Renal cortex interstitium (tissue), 11 donors: ENCODE results near the gene PLXNA2. TPM values are rescaled to one million over a fixed set of nuclear protein-coding genes. Genes with fewer than 3 reads are reported as not detected.

Experiments used
- DNase-seq, 11 donors: peaks; one replicate each; pipeline ENCODE4 v3.0.0-alpha.2; 2013; ENCODE audit warnings: low read depth in 9 of 11, low spot score in 4 of 11; ENCODE audit errors: extremely low read depth in 1 of 11
- polyA plus RNA-seq, 3 donors: library from polyadenylated mRNA; unstranded; fragments of 120-200 nt; gene quantifications; one replicate each; pipeline ENCODE4 v1.2.1, GENCODE V29; 2013; ENCODE audit not compliant: insufficient read length in 3 of 3

PLXNA2 gene
- polyA plus RNA-seq, 3 donors, result 13.7 to 16.6 (median 16.1) TPM

DNA sequence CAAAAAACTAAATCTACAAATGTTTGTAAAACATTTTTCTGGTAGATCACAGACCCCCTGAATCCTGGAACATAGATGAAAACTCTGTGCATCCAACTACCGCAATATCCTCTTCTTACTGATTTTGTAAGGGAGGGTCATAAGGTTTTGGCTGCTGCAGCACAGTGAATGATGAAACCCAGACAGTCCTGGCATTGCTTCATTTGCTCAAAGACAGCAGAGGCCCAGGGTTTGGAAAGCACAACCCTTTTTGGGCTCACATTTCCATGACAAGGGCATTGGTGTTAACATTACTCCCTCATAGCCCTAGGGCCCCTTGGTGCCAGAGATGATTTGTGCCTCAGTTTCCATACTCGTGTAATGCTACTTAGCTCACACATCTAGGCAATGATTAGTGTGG, 51.2 kb downstream of the PLXNA2 start:
- no peak for DNase-seq

DNA sequence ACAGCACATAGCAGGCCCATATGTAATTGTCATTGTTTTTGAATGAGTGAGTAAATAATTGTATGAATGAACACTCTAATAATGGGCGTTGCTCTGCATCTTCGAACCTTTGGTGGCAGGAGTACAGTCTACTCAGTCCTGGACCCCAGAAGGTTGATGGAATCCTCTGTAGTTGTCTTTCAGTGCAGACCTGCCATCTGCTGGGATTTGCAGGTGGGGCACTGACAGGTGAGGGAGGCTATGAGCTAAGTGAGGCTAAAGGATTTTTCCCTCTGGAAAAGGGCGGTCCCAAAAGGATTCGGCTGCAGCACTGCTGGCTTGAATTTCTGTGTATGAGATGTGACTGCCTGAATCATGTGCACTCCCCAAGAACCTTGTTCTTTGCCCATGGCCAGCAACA, 53.4 kb downstream of the PLXNA2 start:
- no peak for DNase-seq

DNA sequence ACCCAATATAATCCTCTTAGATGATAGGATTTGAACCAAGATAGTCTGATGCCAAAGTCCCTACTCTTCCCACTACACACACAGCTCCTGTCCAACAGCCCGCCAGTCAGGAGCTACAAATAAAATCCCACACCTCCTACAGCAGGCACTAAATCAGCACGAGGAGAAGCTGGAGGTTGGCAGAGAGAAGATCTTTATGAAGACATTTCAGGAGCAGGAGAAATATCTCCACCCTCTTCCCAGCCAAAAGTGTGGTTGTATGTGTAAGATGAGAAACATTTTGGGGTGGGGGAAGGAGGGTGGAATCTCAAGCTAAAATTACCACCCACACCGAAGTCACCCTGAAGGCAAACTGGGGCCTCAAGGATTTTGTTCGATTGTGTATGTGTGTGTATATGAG, 54.5 kb downstream of the PLXNA2 start:
- no peak for DNase-seq

DNA sequence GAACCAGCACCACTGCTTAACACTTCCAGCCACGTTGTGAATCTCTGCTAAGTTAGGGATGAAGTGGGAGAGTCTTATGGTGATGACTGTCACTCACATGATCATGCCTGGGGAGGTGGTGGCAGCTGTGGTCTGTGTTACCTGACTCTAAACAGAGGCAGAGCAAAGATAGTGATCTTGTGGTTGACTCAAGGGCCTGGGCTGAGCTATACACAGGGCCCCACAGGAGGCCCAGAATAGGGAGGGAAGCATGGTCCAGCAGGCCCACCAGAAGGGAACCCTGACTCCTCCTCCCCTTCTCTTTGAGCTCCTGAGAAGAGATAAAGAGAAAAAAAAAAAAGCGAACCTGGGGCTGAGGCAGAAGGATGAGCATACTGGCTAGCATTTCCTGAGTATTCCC, 55.0 kb downstream of the PLXNA2 start:
- DNase-seq, result no peak

DNA sequence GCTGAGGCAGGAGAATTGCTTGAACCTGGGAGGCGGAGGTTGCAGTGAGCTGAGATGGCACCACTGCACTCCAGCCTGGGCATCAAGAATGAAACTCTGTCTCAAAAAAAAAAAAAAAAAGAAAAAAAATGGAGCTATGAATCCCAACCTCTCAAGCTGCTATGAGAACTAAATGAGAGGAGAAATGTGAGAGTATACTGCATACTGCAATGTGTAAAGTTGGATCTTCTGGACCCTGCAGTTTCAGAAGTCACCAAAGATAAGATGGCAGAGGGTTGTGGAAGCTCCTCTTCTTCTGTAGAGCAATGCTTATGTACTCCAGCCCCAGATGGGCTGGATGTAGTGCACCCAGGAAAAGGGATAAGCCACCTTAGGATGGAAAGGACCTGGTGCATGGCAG, 55.6 kb downstream of the PLXNA2 start:
- DNase-seq, result no peak

DNA sequence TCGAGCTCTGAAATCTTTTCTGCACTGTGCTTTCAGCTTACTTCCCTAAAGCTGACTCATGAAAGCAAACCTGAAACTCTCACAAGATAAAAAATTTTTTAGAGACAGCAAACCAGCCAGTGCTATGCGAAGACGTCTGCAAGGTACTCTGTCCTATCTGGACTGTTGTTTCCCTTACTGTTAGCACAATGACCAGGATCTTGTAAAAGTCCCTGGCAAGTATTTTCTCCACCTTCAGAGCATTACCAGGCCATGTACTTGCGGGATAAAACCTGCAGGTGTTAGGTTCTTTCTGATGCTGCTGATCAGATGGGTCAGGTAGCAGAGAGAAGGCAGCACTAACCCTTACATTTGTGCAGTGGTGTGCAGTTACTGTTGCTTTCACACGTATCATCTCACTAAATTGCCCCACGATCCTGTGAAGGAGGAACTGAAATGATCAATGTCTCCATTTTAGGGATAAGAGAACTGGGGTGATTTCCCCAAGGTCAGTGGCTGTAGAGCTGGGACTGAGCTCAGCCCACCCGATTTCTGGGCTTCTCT, 56.6 kb downstream of the PLXNA2 start:
- no peak for DNase-seq

DNA sequence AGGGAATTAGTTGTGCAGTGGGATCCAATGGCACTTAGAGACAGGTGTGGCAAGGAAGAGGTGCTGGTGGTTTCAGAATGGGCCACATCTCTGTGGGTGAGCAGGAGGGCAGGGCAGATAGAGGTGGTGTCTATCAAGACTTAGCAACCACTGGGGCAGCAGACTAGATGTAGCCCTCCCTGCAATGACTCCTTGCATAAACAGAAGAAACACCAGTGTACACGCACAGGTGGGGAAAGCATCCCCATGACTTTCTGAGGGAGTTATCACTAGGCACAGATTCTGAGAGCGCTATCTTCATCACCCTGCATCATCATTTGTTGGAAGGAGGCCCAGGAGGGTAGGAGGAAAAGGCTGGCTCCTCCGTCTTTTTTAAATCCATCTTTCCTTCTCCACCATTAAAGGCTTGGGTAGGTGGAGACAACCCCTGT, 58.4 kb downstream of the PLXNA2 start:
- no peak for DNase-seq

DNA sequence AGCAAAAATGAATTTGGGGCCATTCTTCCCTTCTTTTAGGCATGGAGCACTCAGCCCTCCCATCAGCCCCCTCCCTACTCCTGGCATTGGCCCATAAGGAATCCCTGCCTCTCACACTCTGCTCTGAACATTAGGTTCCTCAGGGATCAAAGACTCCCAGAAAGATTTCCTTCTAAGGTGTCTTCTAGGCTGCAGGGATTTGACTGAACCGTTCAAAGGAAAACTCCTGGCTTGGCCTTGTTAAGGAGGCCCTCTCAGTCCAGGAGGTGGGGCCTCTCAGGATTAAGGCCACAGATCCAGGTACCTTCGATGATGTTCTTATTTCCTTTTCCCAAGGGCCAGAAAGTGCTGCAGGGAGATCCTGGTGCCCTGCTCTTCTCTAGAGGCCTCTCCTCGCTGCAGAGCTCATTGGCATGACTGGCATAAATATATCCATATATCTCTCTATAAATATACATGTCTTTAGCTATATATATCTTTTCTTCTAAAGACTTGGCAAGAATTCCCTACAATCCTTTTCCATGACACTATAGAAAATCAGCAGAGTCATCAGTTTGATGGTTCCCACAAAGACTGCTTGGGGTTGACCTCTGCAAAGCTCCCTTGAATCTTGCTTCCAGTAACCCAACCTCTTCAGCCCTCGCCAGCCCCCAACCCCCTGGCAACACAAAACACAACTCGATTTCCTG, 59.1 kb downstream of the PLXNA2 start:
- DNase-seq, result no peak

DNA sequence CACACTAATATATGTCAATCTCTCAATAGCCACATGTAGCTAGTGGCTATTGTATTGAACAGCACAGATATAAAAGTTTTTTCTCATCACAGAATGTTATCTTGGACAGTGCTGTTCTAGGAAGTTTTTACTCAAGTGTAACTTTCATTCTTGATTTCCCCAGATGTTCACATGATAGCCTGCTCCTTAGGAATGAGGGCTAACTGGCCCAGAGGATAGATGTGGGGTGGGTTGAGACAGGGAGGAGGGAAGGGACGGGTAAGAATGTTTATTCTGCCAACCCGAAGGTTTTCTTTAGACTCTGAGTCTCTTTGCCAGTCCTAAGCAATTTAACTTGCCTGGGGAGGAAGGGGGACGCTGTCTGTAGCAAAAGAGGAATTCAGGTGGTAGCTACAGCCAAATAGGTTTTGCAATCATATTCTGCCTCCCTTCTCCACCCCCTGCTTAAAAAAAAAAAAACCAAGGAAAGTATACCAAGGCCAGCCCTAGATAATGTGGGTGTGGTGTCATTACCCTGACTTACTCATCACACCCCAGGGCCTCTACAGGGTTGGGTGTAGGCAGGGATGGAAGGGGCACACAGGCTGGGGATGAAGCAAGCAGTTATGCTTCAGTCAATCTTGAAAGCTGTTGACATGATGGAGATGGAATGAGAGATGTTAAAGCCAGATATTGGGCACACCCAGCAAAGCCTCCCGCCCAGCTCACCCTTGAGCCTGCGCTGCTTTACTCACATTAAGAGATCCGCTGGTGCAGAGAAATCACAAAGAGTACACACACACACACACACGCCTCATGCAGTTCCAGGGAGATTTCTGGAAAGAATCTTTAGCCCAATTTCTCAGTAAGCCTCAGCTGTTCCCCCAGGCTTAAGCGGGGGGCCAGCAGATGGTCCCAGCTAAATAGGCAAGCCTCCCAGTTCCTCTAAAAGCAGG, 59.9 kb downstream of the PLXNA2 start:
- DNase-seq, result no peak

DNA sequence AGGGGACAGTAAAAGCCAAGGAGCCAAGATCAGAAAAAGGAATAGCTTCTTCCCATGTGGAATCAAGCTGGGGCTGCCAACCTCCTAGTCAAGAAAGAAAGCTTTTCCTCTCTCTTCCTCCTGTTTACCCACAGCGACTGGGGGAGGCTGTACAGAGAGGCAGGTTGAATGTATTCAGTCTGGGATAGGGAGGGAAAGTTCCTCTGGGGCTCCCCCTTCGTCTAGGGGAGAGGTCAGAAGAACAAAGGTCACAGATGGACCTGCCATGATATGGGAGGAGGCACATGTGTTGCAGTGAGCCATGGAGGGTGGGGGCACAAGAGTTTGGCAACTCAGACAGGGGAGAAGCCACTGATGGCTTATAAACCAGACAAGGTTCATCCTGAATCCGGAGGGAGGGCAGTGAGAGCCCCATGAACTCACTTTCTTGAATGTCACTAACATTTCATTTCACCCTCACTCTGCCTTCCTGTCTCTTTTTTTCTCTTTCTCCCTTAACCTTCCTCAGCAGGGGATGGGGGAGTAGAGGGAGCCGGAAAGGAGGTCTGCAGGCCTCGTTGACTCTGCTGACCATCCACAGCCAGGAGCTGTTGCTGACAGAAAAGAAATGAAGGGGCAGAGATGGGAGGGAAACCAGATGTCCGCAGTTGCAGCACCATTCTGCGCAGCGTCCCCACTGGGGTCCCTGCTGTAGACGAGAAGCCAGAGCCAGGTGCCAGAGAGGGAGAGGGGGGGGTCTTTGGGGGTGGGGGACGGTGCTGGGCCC, 61.1 kb downstream of the PLXNA2 start:
- no peak for DNase-seq

DNA sequence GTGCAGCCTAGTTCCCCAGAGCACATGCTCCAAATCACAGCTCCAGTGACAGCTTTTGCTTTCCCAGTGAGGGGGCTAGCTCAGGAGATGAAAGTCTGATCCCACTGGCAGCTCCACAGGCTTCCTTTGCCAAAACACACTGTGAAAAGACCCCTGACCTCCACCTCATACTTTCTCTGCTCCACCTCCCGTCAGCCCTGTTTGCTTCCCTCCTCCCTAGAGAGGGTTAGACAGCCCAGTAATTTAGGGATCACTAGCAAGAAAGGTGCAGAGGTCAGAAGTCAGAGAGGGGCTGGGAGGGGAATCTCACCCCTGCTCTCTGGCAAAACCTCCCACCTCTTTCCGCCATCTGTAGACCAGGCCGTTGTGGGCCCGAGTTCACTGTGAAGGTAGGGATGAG, 62.8 kb downstream of the PLXNA2 start:
- DNase-seq, result peak in 5 of 11 donors; percentile 55 to 69 (median 61)

DNA sequence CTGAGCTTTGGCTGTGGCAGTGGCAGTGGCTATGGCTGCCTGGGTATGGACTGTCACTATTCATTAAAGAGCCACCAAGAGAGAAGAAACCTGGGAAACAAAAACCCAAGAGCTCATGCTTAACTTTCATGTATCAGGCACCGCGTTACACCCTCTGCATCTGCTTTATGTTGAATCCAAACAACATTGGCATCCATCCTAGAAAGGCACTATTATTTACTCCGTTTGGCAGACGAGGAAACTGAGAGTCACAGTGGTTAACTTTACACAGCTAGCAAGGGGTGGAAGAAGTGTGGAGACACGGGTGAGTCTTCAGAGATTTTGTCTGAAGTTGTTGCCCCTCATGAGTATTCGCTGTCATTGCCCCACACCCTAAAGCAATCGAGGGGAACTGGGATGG, 63.8 kb downstream of the PLXNA2 start:
- DNase-seq, result no peak

DNA sequence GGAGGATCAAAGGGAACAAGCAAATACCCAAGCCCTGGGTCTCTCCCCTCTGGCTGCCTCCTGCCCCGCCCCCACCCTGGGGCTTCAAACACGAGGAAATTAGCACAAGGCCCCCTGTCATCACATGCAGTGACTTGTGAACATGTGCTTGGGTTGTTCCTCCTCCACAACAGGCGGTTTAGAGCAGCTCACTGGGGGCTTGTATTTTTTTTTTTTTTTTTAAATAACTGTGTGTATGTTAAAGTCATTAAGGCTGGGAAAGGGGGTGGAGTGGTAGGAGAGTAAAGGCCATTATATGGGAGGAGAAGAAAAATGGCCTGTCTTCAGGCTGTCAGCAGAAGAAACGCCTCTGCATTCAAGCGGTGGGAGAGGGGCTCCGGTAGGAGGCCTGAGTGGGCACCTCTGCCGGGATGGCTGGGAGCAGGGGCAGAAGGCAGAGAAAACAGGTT, 64.2 kb downstream of the PLXNA2 start:
- DNase-seq, result no peak

DNA sequence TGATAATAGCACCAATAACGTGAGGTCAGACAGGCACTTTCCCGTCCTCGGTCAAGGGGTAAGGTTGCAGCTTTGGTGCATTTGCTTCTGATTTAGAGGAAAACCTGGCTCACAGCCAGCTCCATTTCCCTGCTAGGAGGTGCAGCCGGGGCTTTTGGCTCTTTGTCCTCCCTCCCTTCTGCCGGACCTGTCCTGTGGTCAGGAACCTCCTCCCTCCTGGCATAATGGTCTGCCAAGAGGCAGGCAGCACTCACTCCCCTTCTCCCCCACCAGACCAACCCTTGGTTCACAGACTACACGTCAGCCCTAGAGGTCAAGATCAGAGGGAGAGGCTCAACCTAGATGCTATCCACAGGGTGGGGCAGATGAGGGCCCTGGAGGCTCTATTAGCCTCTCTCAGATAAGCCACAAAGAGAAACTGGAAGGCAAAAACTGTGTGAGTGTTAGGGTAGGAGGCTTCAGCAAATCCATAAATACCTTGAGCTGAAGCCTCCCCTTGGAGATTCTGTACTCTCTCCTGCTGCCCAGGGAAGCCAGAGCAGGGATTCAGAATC, 64.8 kb downstream of the PLXNA2 start:
- DNase-seq, result no peak

DNA sequence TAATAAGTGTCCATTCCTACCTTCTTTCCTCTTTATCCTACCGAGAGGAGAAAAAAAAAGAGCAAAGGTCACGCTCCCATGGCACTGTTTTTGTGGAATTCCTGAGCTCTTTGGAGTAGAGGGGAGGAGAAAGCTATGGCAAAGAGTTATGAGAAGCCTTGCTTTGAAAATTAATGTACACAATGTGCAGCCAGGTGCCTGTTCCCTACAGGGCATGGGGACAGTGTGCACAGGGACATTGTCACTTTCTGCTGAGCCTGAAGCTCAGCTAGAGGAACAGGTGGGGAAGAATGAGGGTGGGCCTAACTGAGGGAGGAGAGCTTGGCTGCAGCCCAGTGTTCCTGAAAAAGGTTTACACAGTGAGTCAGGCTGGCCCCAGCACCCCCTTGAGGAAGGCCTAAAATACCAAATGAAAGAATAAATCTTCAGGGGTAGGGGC, 66.1 kb downstream of the PLXNA2 start:
- no peak for DNase-seq

DNA sequence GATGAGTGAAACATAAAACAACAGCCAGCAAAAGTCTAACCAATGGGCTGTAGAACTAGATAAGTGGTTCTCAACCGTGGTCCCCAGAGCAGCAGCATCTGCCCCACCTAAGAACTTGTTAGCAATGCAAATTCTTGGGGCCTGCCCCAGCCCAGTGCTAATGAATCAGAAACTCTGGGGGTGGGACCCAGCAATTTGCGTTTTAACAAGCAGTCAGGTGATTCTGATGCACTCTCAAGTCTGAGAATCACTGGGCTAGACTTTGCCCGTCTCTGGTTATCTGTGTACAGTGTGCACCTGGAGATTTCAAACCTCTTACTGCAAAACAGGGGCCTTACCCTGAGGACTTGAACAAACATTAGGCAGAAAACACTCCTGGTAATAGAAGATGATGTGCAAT, 66.5 kb downstream of the PLXNA2 start:
- DNase-seq, result no peak

DNA sequence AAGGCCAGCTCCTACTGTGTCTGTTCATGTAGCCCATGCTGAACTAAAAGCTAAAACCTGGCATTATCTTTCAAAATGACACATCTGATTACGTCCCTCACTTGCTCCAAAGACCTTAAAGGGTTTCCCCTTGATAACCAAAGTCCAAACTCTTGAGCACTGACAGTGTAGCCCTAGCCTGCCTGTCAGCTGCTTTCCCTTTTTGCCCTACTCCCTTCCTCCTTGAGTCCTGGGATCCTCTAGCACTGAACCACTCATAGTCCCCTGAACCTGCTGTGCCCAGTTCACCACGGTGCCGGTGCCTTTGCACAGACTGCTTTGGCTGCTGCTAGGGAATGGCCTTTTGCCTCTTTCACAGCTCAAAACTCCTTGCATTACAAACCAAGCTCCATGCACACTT, 67.5 kb downstream of the PLXNA2 start:
- no peak for DNase-seq

DNA sequence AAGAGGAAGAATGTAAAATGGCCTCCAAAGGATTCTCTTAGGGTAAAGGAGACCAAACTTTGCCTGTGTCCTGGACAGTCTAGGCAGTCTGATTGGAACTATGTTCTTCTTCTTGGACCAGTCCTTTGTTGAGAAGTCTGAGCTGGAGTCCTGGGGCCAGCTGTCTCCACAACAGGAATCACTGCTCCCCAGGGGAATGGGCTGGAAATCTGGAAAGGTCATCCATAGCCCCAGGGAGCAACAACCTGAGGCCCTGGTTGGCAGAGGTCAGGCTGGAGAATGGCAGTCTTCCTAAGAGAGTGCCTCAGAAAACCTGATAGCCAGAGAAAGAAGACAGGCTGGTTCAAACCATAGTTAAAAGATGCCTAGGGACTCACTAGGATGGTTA, 68.7 kb downstream of the PLXNA2 start:
- no peak for DNase-seq
